Nephron progenitor cell (in vitro differentiated cells): ENCODE results near the gene EXOC3L1.

Source experiments
- DNase-seq: peaks from one replicate; pipeline ENCODE4 v3.0.0; 2021
- H3K27ac Mint-ChIP-seq: 2 replicates; pipeline ENCODE4 v1.8.0; 2021; ENCODE audit warnings: mild to moderate bottlenecking, moderate library complexity, mixed read lengths
- H3K27me3 Mint-ChIP-seq: 2 replicates; pipeline ENCODE4 v1.8.0; 2021; ENCODE audit warnings: mild to moderate bottlenecking, low read depth, mixed read lengths; ENCODE audit not compliant: poor library complexity
- H3K36me3 Mint-ChIP-seq: 2 replicates; pipeline ENCODE4 v1.8.0; 2021; ENCODE audit warnings: low read depth, mixed read lengths
- H3K4me1 Mint-ChIP-seq: 2 replicates; pipeline ENCODE4 v1.8.0; 2021; ENCODE audit warnings: mixed read lengths
- H3K4me3 Mint-ChIP-seq: 2 replicates; pipeline ENCODE4 v1.8.0; 2021; ENCODE audit warnings: mild to moderate bottlenecking, moderate library complexity, mixed read lengths
- H3K9me3 Mint-ChIP-seq: 2 replicates; pipeline ENCODE4 v1.8.0; 2021; ENCODE audit warnings: mild to moderate bottlenecking, moderate library complexity, mixed read lengths
- TF ChIP-seq, protein P1 (sequence below): fragments of 200-600 bp; sonication (generic); IDR thresholded peaks from 2 replicates; pipeline ENCODE4 v1.5.0; 2021; ENCODE audit warnings: antibody characterized with exemption

EXOC3L1 gene

DNA sequence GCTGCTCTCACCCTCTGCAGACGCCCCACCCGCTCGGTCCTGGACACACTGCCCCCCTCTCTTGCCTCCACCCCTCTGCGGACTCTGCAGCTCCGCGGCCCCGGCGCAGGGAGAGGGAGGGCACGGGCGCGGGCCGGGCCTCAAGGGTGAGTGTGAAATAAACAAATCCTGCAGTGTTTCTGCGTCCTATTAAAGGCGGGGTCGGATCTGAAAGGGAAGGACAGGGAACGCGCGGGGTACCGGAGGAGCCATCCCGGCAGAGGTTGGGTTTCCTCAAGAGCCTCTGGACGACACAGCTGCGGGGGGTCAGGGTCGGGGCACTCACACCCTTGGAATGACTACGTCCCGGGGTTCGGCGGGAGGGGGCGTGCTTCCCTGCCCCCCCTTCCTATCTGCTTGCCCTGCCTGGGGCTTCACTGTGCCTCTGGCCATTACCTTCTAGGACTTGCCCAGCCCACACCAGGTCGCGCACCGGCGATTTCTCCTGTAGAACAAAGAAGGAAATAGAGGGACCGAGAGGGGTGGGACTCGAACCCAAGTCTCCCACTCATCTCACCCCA lies 25.9 kb downstream of the EXOC3L1 start:
- DNase-seq: no peak
- H3K27me3 Mint-ChIP-seq: peaks cover 99% of the 10 kb centered on the region
- H3K27ac Mint-ChIP-seq: no peak overlapping the region
- TF ChIP-seq, protein P1, sequence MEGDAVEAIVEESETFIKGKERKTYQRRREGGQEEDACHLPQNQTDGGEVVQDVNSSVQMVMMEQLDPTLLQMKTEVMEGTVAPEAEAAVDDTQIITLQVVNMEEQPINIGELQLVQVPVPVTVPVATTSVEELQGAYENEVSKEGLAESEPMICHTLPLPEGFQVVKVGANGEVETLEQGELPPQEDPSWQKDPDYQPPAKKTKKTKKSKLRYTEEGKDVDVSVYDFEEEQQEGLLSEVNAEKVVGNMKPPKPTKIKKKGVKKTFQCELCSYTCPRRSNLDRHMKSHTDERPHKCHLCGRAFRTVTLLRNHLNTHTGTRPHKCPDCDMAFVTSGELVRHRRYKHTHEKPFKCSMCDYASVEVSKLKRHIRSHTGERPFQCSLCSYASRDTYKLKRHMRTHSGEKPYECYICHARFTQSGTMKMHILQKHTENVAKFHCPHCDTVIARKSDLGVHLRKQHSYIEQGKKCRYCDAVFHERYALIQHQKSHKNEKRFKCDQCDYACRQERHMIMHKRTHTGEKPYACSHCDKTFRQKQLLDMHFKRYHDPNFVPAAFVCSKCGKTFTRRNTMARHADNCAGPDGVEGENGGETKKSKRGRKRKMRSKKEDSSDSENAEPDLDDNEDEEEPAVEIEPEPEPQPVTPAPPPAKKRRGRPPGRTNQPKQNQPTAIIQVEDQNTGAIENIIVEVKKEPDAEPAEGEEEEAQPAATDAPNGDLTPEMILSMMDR: no peak
- H3K4me3 Mint-ChIP-seq: peak overlapping the region; percentile 55
- H3K36me3 Mint-ChIP-seq: no peaks in the 10 kb centered on the region
- H3K9me3 Mint-ChIP-seq: peaks cover 4% of the 10 kb centered on the region
- peaks cover 3% of the 10 kb centered on the region for H3K4me1 Mint-ChIP-seq

DNA sequence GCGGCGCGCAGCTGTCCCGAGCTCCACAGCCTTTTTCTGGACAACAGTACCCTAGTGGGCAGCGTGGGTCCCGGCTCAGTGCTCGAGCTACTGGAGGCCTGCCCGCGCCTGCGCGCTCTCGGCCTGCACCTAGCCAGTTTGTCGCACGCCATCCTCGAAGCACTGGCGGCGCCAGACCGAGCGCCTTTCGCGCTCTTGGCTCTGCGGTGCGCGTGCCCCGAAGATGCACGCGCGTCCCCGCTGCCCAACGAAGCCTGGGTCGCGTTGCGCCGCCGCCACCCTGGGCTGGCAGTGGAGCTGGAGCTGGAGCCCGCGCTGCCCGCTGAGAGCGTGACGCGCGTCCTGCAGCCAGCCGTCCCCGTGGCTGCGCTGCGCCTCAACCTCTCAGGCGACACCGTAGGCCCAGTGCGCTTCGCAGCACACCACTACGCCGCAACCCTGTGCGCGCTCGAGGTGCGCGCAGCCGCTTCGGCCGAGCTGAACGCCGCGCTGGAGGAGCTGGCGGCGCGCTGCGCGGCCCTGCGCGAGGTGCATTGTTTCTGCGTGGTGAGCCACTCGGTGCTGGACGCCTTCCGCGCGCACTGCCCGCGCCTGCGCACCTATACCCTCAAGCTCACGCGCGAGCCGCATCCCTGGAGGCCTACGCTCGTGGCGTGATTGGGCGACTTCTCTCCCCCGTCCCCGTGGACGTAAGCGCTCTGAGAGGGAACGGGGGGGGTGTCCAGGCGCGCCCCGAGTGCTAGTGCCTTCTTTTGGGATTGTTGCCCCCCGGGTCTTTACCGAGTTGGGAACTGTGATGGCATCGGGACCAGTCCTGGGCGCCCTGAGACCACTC lies 26.6 kb downstream of the EXOC3L1 start:
- Mint-ChIP-seq H3K9me3 (peaks cover 4% of the 10 kb centered on the region), H3K4me1 (peaks cover 6% of the 10 kb centered on the region), H3K27me3 (peaks cover 99% of the 10 kb centered on the region), H3K36me3 (no peaks in the 10 kb centered on the region), H3K4me3 (peak overlapping the region; percentile 55), H3K27ac (no peak overlapping the region)
- peak; percentile 65 for DNase-seq
- TF ChIP-seq, protein P1: no peak

DNA sequence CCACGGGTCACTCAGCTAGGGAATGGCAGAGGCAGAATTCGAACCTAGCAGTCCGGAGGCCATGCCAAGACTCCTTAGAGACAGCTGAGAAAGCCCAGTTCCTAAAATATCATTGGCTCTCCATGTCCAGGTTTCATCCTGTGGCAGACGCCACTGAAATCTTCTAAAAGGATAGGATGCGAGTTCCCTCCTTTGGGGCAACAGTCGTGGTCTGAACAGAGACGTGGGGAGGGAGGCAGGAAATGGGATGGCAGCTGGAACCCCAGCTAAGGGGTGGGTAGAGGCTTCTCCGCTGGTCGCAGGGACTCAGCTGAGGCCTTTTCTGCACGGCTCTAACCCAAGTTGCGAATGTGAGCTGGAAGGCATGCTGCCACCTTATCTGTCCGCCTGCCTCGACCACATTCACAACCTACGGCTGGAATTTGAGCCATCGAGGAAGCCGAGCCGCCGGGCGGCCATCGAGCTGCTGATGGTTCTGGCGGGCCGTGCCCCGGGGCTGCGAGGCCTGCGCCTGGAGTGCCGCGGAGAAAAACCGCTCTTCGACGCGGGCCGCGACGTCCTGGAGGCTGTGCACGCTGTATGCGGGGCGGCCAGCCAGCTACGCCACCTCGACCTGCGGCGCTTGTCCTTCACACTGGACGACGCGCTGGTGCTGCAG lies 27.3 kb downstream of the EXOC3L1 start:
- TF ChIP-seq, protein P1: no peak
- peaks cover 4% of the 10 kb centered on the region for H3K9me3 Mint-ChIP-seq
- H3K27me3 Mint-ChIP-seq: peaks cover 99% of the 10 kb centered on the region
- H3K4me3 Mint-ChIP-seq: peak overlapping the region; percentile 52
- no peaks in the 10 kb centered on the region for H3K36me3 Mint-ChIP-seq
- peaks cover 9% of the 10 kb centered on the region for H3K4me1 Mint-ChIP-seq
- no peak for DNase-seq
- no peak overlapping the region for H3K27ac Mint-ChIP-seq

DNA sequence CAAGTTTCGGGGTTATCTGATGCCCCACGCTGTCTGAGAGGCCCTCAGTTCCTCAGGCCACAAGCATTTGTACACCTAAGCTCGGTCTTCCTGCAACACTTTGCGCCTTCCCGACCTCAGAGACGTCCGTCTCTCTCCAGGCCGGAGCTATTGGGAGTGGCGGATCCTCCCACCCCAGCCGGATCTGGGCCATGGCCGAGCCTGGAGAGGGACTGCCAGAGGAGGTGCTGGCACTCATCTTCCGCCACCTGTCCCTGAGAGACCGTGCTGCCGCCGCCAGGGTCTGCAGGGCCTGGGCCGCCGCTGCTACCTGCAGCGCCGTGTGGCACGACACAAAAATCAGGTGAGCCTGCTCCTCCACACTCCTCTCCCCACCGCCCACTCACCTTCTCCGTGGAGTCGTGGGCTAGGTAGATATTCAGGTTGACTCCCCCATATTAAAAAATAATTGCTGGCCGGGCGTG lies 28.3 kb downstream of the EXOC3L1 start:
- no peak for DNase-seq
- Mint-ChIP-seq H3K9me3 (peaks cover 4% of the 10 kb centered on the region), H3K4me1 (peaks cover 9% of the 10 kb centered on the region), H3K36me3 (no peaks in the 10 kb centered on the region), H3K27me3 (peaks cover 99% of the 10 kb centered on the region), H3K27ac (no peak overlapping the region), H3K4me3 (no peak overlapping the region)
- TF ChIP-seq, protein P1: no peak

DNA sequence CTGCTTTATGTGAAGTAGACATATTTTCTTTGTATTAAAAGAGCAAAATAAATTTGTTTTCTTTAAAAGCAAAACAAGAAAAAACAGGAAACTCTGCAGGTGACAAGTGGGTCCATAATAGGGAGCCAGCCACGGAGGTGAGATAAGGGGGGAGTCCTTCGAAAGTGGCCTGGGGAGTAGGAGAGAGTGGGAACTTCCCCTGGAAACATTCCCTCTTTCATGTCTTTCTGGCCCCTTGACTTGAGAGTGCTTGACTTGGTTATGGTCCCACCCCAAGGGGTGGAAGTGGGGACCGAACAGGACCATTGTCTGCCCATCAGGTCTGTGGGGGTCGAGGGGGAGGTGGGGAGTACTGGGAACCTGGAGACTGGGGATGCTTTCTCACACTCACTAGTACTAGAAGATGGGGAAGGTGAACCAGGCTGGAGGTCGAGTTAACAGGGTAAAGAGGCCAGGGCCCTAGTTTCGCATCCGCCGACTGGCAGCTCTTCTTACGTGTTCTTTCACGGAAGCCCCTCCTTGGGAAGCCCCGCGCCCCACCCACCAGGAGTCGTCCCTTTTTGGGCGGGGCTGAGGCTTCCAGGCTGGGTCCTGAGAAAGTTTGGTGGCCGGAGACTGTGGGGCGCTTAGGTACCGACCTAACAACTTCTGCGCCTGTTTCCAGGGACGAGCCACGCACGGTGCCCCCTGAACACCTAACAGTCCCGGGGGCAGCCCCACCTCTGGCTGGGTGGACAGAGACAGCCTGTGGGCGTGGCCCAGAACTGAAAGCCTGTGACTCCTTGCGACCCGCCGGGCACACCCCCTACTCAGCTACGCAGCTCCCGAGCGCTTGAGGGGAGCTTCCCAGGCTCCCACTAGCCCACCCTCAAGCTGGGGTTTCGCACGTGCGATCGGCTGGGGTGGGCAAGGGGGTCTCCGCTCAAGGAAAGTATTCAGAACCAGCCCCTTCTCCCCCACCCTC lies 31.0 kb downstream of the EXOC3L1 start:
- H3K27me3 Mint-ChIP-seq: peaks cover 100% of the 10 kb centered on the region
- peaks cover 9% of the 10 kb centered on the region for H3K4me1 Mint-ChIP-seq

More for the DNA sequence above, 31.0 kb downstream of the EXOC3L1 start:
- TF ChIP-seq, protein P1: no peak
- H3K9me3 Mint-ChIP-seq: peaks cover 4% of the 10 kb centered on the region
- H3K36me3 Mint-ChIP-seq: no peaks in the 10 kb centered on the region
- peak overlapping the region; percentile 66 for H3K4me3 Mint-ChIP-seq
- no peak overlapping the region for H3K27ac Mint-ChIP-seq
- DNase-seq: no peak
